Esophagus muscularis mucosa (tissue), 4 donors: ENCODE data around the gene RAET1E.

ENCODE experiments used
- CTCF ChIP-seq, 3 experiments: fragments of 200-600 bp in 2 of 3; fragments of 450-650 bp in 1 of 3; sonication (generic) in 2 of 3; IDR thresholded peaks; one replicate each; pipeline ENCODE4 v1.5.1; 2017 to 2019; ENCODE audit warnings: antibody characterized with exemption in 3 of 3, mild to moderate bottlenecking in 2 of 3, moderate library complexity in 1 of 3
- EP300 ChIP-seq: sonication (generic); formaldehyde crosslinking; IDR thresholded peaks from one replicate; pipeline ENCODE4 v1.6.1; 2017; ENCODE audit warnings: antibody characterized with exemption
- POLR2A ChIP-seq: fragments of 450-650 bp; IDR thresholded peaks from one replicate; pipeline ENCODE4 v1.6.1; 2017; ENCODE audit warnings: antibody characterized with exemption, moderate library complexity, mild to moderate bottlenecking, low read depth
- POLR2AphosphoS5 ChIP-seq, 2 donors: sonication (generic); formaldehyde crosslinking; IDR thresholded peaks; one replicate each; pipeline ENCODE4 v1.6.1; 2017; ENCODE audit warnings: antibody characterized with exemption in 2 of 2

GRCh38 chr6:149901444-149902140 lies 3.7 kb upstream of the RAET1E start:
- no peak for TF ChIP-seq POLR2AphosphoS5 (IDR thresholded peaks at IDR 0.05)
- TF ChIP-seq CTCF (IDR thresholded peaks at IDR 0.05): no peak
- no peak for TF ChIP-seq POLR2A
- TF ChIP-seq EP300: no peak
